Nephron progenitor cell (in vitro differentiated cells): Measurements from ENCODE around the gene GNB4.
A peak's percentile ranks its signal among the peaks of the same experiment; 100 is the strongest.

ENCODE experiments used
- DNase-seq: peaks from one replicate; pipeline ENCODE4 v3.0.0; 2021
- H3K27ac Mint-ChIP-seq: 2 replicates; pipeline ENCODE4 v1.8.0; 2021; ENCODE audit warnings: mild to moderate bottlenecking, moderate library complexity, mixed read lengths
- H3K27me3 Mint-ChIP-seq: 2 replicates; pipeline ENCODE4 v1.8.0; 2021; ENCODE audit warnings: mild to moderate bottlenecking, low read depth, mixed read lengths; ENCODE audit not compliant: poor library complexity
- H3K36me3 Mint-ChIP-seq: 2 replicates; pipeline ENCODE4 v1.8.0; 2021; ENCODE audit warnings: low read depth, mixed read lengths
- H3K4me1 Mint-ChIP-seq: 2 replicates; pipeline ENCODE4 v1.8.0; 2021; ENCODE audit warnings: mixed read lengths
- H3K4me3 Mint-ChIP-seq: 2 replicates; pipeline ENCODE4 v1.8.0; 2021; ENCODE audit warnings: mild to moderate bottlenecking, moderate library complexity, mixed read lengths
- H3K9me3 Mint-ChIP-seq: 2 replicates; pipeline ENCODE4 v1.8.0; 2021; ENCODE audit warnings: mild to moderate bottlenecking, moderate library complexity, mixed read lengths
- TF ChIP-seq, protein P1 (sequence below): fragments of 200-600 bp; sonication (generic); IDR thresholded peaks from 2 replicates; pipeline ENCODE4 v1.5.0; 2021; ENCODE audit warnings: antibody characterized with exemption

GNB4 gene

DNA sequence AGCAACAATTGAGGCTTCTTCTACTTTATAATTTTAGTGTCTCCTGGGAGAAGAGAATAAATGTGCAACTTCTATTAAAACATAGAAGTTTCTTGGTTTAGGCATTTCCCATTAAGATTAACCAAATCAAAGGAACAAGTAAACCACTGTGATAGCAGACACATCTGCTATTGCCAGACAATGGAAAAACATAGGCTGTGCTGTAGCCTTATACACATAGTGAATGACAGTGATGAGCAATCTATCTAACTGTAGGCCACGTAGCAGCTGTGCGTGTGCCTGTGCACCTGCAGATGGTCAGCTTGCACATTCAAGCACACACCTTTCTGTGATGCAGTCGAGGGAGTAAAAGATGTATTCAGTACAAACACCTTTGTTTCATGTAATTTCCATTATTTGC lies 32.7 kb downstream of the GNB4 start:
- H3K4me1 Mint-ChIP-seq: peaks cover 4% of the 10 kb centered on the region
- H3K27me3 Mint-ChIP-seq: no peaks in the 10 kb centered on the region
- no peak for DNase-seq
- no peaks in the 10 kb centered on the region for H3K9me3 Mint-ChIP-seq
- H3K27ac Mint-ChIP-seq: no peak overlapping the region
- H3K36me3 Mint-ChIP-seq: peaks cover 40% of the 10 kb centered on the region
- TF ChIP-seq, protein P1, sequence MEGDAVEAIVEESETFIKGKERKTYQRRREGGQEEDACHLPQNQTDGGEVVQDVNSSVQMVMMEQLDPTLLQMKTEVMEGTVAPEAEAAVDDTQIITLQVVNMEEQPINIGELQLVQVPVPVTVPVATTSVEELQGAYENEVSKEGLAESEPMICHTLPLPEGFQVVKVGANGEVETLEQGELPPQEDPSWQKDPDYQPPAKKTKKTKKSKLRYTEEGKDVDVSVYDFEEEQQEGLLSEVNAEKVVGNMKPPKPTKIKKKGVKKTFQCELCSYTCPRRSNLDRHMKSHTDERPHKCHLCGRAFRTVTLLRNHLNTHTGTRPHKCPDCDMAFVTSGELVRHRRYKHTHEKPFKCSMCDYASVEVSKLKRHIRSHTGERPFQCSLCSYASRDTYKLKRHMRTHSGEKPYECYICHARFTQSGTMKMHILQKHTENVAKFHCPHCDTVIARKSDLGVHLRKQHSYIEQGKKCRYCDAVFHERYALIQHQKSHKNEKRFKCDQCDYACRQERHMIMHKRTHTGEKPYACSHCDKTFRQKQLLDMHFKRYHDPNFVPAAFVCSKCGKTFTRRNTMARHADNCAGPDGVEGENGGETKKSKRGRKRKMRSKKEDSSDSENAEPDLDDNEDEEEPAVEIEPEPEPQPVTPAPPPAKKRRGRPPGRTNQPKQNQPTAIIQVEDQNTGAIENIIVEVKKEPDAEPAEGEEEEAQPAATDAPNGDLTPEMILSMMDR: no peak
- H3K4me3 Mint-ChIP-seq: no peak overlapping the region

DNA sequence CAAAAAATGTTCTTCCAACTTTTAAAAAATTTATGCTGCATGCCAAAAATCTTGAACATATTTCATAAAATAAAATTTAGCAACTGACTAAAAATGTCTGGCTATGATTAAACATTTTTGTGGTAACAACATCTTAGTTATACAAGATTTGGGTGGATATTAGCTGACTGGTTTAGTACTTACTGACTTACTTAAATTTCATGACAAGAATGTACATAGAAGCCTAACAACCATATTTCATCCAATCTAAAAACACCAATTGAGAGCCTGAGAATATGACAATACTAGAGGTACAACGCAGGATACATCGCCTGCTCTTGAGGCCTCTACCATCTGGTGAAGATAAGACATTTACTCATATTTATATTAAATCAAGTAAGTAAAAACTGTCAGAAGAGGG lies 34.6 kb downstream of the GNB4 start:
- Mint-ChIP-seq H3K36me3 (peaks cover 42% of the 10 kb centered on the region), H3K4me3 (no peak overlapping the region), H3K27ac (no peak overlapping the region), H3K27me3 (no peaks in the 10 kb centered on the region), H3K9me3 (no peaks in the 10 kb centered on the region), H3K4me1 (peaks cover 10% of the 10 kb centered on the region)
- DNase-seq: no peak
- TF ChIP-seq, protein P1: no peak

DNA sequence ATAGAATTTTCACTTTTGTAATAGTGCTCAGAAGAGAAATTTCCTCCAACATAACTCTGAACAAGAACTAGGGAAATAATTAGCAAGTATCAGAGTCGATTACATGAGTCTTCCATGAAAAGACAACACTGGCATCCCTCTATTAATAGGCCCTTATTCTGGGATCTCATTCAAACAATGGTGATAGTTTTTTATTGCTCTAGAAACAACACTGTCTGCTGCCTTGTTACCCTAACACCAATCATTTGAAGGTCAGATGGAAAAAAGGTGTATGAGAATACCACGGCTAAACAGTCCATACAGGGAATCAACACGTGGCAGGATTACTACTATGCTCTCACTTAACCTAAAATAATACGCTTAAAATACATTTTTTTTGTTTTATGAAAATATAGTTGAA lies 35.9 kb downstream of the GNB4 start:
- TF ChIP-seq, protein P1: no peak
- Mint-ChIP-seq H3K9me3 (no peaks in the 10 kb centered on the region), H3K4me1 (peaks cover 12% of the 10 kb centered on the region), H3K27ac (no peak overlapping the region), H3K27me3 (no peaks in the 10 kb centered on the region), H3K4me3 (no peak overlapping the region), H3K36me3 (peaks cover 40% of the 10 kb centered on the region)
- no peak for DNase-seq

DNA sequence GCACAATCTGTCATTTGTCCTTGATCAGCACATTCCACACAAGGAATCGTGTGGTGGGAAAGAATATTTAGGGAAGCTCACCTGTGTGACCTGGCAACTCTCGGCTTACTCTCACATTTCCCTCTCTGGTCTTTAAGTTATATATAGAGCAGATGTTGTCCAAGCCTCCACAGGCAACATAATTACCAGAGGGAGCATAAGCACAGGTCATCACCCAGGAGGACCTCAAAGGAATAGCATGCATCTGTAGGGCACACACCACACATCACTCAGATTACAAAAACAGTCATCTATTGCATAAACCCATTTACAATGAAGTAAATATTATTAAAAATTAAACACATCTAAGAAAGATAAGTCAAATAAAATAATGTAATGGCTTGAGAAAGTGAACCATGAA lies 36.5 kb downstream of the GNB4 start:
- TF ChIP-seq, protein P1: no peak
- no peak for DNase-seq
- Mint-ChIP-seq H3K36me3 (peaks cover 46% of the 10 kb centered on the region), H3K4me1 (peaks cover 18% of the 10 kb centered on the region), H3K27me3 (no peaks in the 10 kb centered on the region), H3K27ac (peak overlapping the region; percentile 61), H3K9me3 (no peaks in the 10 kb centered on the region), H3K4me3 (no peak overlapping the region)

DNA sequence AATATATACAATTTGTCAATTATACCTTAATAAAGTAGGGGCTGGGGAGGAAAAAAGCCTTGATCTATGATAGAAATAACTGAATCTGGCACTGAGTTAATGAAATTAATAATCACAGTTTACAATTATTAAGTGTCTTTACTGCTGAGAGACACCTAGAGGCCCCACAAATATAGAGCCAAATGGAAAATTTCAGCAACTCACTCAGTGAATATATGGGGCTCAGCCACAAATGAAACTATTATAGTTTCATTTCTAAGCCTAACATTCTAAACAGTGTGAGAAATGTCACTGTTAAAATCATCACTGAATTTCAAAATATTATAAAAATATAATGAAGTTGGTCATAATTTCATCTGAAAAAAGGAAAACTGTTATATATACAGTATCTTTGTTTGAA lies 40.3 kb downstream of the GNB4 start:
- H3K9me3 Mint-ChIP-seq: no peaks in the 10 kb centered on the region
- H3K27ac Mint-ChIP-seq: no peak overlapping the region
- no peaks in the 10 kb centered on the region for H3K27me3 Mint-ChIP-seq
- peaks cover 19% of the 10 kb centered on the region for H3K4me1 Mint-ChIP-seq
- H3K36me3 Mint-ChIP-seq: peaks cover 34% of the 10 kb centered on the region
- DNase-seq: no peak
- no peak overlapping the region for H3K4me3 Mint-ChIP-seq
- TF ChIP-seq, protein P1: no peak

DNA sequence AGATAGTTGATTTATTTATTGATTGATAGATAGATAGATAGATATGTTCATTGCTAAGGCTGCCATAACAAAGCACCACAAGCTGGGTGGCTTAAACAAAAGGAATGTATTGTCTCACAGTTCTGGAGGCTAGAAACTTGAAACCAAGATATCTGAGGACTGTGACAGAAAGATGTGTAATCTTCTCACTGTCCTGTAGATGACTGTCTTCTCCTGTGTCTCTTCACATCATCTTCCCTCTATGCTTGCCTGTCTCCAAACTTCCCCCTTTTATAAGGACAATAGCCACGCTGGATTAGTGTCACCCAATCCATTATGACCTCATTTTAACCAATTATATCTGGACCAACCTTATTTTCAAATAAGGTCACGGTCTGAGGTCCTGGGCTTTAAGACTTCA lies 40.9 kb downstream of the GNB4 start:
- peaks cover 19% of the 10 kb centered on the region for H3K4me1 Mint-ChIP-seq
- H3K27ac Mint-ChIP-seq: no peak overlapping the region
- H3K27me3 Mint-ChIP-seq: no peaks in the 10 kb centered on the region
- TF ChIP-seq, protein P1: no peak
- H3K36me3 Mint-ChIP-seq: peaks cover 35% of the 10 kb centered on the region
- no peaks in the 10 kb centered on the region for H3K9me3 Mint-ChIP-seq
- no peak for DNase-seq
- no peak overlapping the region for H3K4me3 Mint-ChIP-seq
